Prostate gland (tissue), 2 donors: ENCODE results near the gene MCU.

ENCODE experiments used
- POLR2A ChIP-seq: fragments of 450-650 bp; IDR thresholded peaks from one replicate; pipeline ENCODE4 v1.6.1; 2016; ENCODE audit warnings: antibody characterized with exemption, mild to moderate bottlenecking
- TF ChIP-seq, protein P1 (sequence below), 4 experiments: fragments of 200-600 bp in 2 of 4; fragments of 450-650 bp in 2 of 4; sonication (generic) in 2 of 4; IDR thresholded peaks; 1 replicate in 3 of 4; 2 replicates in 1 of 4; pipeline ENCODE4 v1.5.1; 2016 to 2019; ENCODE audit warnings: antibody characterized with exemption in 4 of 4, mild to moderate bottlenecking in 2 of 4, moderate library complexity in 2 of 4

DNA sequence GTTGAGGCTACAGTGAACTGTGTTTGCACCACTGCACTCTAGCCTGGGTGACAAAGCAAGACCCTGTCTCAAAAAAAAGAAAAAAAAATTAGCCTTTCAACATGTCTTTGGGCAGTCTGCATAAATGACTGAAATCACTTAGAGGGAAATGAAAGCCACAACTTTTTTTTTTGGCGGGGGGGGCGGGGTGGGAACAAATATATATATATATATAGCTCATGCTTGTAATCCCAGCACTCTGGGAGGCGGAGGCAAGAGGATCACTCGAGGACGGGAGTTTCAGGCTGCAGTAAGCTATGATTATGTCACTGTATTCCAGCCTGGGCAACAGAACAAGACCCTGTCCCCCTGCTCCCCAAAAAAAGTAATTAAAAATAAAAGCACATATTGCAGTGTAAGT is 42.7 kb upstream of the MCU start:
- TF ChIP-seq POLR2A: no peak
- TF ChIP-seq, protein P1, sequence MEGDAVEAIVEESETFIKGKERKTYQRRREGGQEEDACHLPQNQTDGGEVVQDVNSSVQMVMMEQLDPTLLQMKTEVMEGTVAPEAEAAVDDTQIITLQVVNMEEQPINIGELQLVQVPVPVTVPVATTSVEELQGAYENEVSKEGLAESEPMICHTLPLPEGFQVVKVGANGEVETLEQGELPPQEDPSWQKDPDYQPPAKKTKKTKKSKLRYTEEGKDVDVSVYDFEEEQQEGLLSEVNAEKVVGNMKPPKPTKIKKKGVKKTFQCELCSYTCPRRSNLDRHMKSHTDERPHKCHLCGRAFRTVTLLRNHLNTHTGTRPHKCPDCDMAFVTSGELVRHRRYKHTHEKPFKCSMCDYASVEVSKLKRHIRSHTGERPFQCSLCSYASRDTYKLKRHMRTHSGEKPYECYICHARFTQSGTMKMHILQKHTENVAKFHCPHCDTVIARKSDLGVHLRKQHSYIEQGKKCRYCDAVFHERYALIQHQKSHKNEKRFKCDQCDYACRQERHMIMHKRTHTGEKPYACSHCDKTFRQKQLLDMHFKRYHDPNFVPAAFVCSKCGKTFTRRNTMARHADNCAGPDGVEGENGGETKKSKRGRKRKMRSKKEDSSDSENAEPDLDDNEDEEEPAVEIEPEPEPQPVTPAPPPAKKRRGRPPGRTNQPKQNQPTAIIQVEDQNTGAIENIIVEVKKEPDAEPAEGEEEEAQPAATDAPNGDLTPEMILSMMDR (IDR thresholded peaks at IDR 0.05): no peak
